GM18508 (cell line): ENCODE data around the gene PTRHD1.
"Not testable (repeated sequence)": the region's sequence is repeated elsewhere in the genome, so short reads cannot be mapped to it uniquely, and the experiment has no call there.

Source experiments
- ATAC-seq: cut with Tn5 transposase; IDR thresholded peaks from one replicate; pipeline ENCODE4 v1.9.1; 2021; ENCODE audit warnings: moderate number of reproducible peaks; ENCODE audit not compliant: insufficient read depth, unreplicated experiment

The PTRHD1 gene

GRCh38 chr2:24792874-24793760 lies at the start of gene PTRHD1, which contains the start of gene CENPO:
Gene PTRHD1, minus strand, starts transcription at chr2:24793391. Its CDS starts 14 bp downstream, at chr2:24793377.
Gene CENPO, plus strand, starts transcription at chr2:24793425. Its CDS starts 495 bp downstream, at chr2:24793920.
- peak; percentile 73 for ATAC-seq

GRCh38 chr2:24842081-24843050 lies 49.2 kb upstream of the PTRHD1 start:
- ATAC-seq, result no peak

GRCh38 chr2:24840962-24841945 lies 48.1 kb upstream of the PTRHD1 start:
- no peak for ATAC-seq

- ATAC-seq, result no peak
Observed at GRCh38 chr2:24840164-24840869, 47.1 kb upstream of the PTRHD1 start.

- ATAC-seq, result no peak
Observed at GRCh38 chr2:24839729-24840128, 46.5 kb upstream of the PTRHD1 start.

GRCh38 chr2:24838541-24838940 lies 45.4 kb upstream of the PTRHD1 start:
- no peak for ATAC-seq

GRCh38 chr2:24837996-24838513 lies 44.9 kb upstream of the PTRHD1 start:
- no peak for ATAC-seq

- ATAC-seq, result no peak
Observed at GRCh38 chr2:24836706-24837105, 43.5 kb upstream of the PTRHD1 start.

- ATAC-seq, result no peak
Observed at GRCh38 chr2:24836206-24836605, 43.0 kb upstream of the PTRHD1 start.

- ATAC-seq, result not testable (repeated sequence)
Observed at GRCh38 chr2:24835411-24835810, 42.2 kb upstream of the PTRHD1 start.

- no peak for ATAC-seq
Observed at GRCh38 chr2:24834733-24835395, 41.7 kb upstream of the PTRHD1 start.

- no peak for ATAC-seq
Observed at GRCh38 chr2:24833821-24834732, 40.9 kb upstream of the PTRHD1 start.

GRCh38 chr2:24832931-24833701 lies 39.9 kb upstream of the PTRHD1 start:
- ATAC-seq, result no peak

- ATAC-seq, result no peak
Observed at GRCh38 chr2:24832521-24832920, 39.3 kb upstream of the PTRHD1 start.

- ATAC-seq, result no peak
Observed at GRCh38 chr2:24832073-24832461, 38.9 kb upstream of the PTRHD1 start.

GRCh38 chr2:24831221-24832072 lies 38.3 kb upstream of the PTRHD1 start:
- no peak for ATAC-seq
